GM15510 (cell line): ENCODE data around the gene TEX44.

ENCODE experiments used
- POLR2A ChIP-seq: IDR thresholded peaks from 3 replicates; pipeline ENCODE4 v1.6.1; 2011; ENCODE audit warnings: borderline replicate concordance; ENCODE audit not compliant: insufficient read length; ENCODE audit errors: extremely low read depth

Gene TEX44

GRCh38 chr2:231593666-231594065 is 1.0 kb downstream of the TEX44 start:
- TF ChIP-seq POLR2A = no peak

- TF ChIP-seq POLR2A = no peak
Measured at GRCh38 chr2:231597014-231597611, 4.4 kb downstream of the TEX44 start.

- TF ChIP-seq POLR2A = no peak
Measured at GRCh38 chr2:231597627-231598026, 5.0 kb downstream of the TEX44 start.

GRCh38 chr2:231600619-231601355 is 8.1 kb downstream of the TEX44 start:
- no peak for TF ChIP-seq POLR2A

GRCh38 chr2:231601356-231602229 is 8.9 kb downstream of the TEX44 start:
- no peak for TF ChIP-seq POLR2A

GRCh38 chr2:231602859-231603467 is 10.3 kb downstream of the TEX44 start:
- TF ChIP-seq POLR2A = no peak

GRCh38 chr2:231604101-231604684 is 11.5 kb downstream of the TEX44 start:
- peak; percentile 33 for TF ChIP-seq POLR2A

GRCh38 chr2:231604685-231605606 is 12.3 kb downstream of the TEX44 start:
- TF ChIP-seq POLR2A = peak; percentile 8

- no peak for TF ChIP-seq POLR2A
Measured at GRCh38 chr2:231605607-231606091, 13.0 kb downstream of the TEX44 start.

GRCh38 chr2:231606941-231607340 is 14.3 kb downstream of the TEX44 start:
- no peak for TF ChIP-seq POLR2A

GRCh38 chr2:231611273-231612108 is 18.8 kb downstream of the TEX44 start:
- TF ChIP-seq POLR2A = no peak

GRCh38 chr2:231612109-231612455 is 19.4 kb downstream of the TEX44 start:
- no peak for TF ChIP-seq POLR2A
